Thyroid gland (tissue), 4 donors: ENCODE measurements around the gene CAPZA1.

Experiments used
- CTCF ChIP-seq, 6 experiments: fragments of 200-600 bp in 3 of 6; fragments of 450-650 bp in 3 of 6; sonication (generic) in 3 of 6; IDR thresholded peaks; one replicate each; pipeline ENCODE4 v1.5.1; 2016 to 2019; ENCODE audit warnings: antibody characterized with exemption in 6 of 6, mild to moderate bottlenecking in 2 of 6, inconsistent platforms in 1 of 6, moderate library complexity in 1 of 6
- POLR2A ChIP-seq, 2 donors: fragments of 450-650 bp; IDR thresholded peaks; one replicate each; pipeline ENCODE4 v1.6.1; 2017; ENCODE audit warnings: antibody characterized with exemption in 2 of 2, mild to moderate bottlenecking in 2 of 2, moderate library complexity in 1 of 2

- TF ChIP-seq CTCF (IDR thresholded peaks at IDR 0.05) (no peak), POLR2A (IDR thresholded peaks at IDR 0.05) (no peak)
Observed at GRCh38 chr1:112581586-112582192, 37.9 kb upstream of the CAPZA1 start.
